Tibial nerve (tissue), 4 donors: ENCODE measurements around the gene BMAL1.

Source experiments
- CTCF ChIP-seq, 5 experiments: fragments of 200-600 bp in 3 of 5; fragments of 450-650 bp in 2 of 5; sonication (generic) in 3 of 5; IDR thresholded peaks; one replicate each; pipeline ENCODE4 v1.5.1; 2016 to 2019; ENCODE audit warnings: antibody characterized with exemption in 5 of 5, mild to moderate bottlenecking in 3 of 5, moderate library complexity in 2 of 5
- EP300 ChIP-seq, 2 donors: sonication (generic); formaldehyde crosslinking; IDR thresholded peaks; one replicate each; pipeline ENCODE4 v1.6.1; 2017; ENCODE audit warnings: antibody characterized with exemption in 2 of 2, mild to moderate bottlenecking in 1 of 2
- POLR2A ChIP-seq, 2 donors: fragments of 450-650 bp; IDR thresholded peaks; one replicate each; pipeline ENCODE4 v1.6.1; 2017; ENCODE audit warnings: antibody characterized with exemption in 2 of 2, mild to moderate bottlenecking in 2 of 2, moderate library complexity in 2 of 2

- no peak for TF ChIP-seq CTCF (IDR thresholded peaks at IDR 0.05)
- TF ChIP-seq POLR2A (IDR thresholded peaks at IDR 0.05) = no peak
- TF ChIP-seq EP300 (IDR thresholded peaks at IDR 0.05) = no peak
These were observed 10.9 kb downstream of the BMAL1 start for GRCh38 chr11:13288375-13289029.
